Gastroesophageal sphincter (tissue), 3 donors: Measurements from ENCODE around the gene PKIG.

Experiments
- POLR2A ChIP-seq, 2 donors: fragments of 450-650 bp; IDR thresholded peaks; one replicate each; pipeline ENCODE4 v1.6.1; 2017; ENCODE audit warnings: antibody characterized with exemption in 2 of 2, mild to moderate bottlenecking in 2 of 2, moderate library complexity in 1 of 2
- TF ChIP-seq, protein P1 (sequence below), 4 experiments: fragments of 200-600 bp in 2 of 4; fragments of 450-650 bp in 2 of 4; sonication (generic) in 1 of 4; IDR thresholded peaks; one replicate each; pipeline ENCODE4 v1.5.1; 2017 to 2019; ENCODE audit warnings: antibody characterized with exemption in 4 of 4, mild to moderate bottlenecking in 2 of 4, moderate library complexity in 2 of 4

DNA sequence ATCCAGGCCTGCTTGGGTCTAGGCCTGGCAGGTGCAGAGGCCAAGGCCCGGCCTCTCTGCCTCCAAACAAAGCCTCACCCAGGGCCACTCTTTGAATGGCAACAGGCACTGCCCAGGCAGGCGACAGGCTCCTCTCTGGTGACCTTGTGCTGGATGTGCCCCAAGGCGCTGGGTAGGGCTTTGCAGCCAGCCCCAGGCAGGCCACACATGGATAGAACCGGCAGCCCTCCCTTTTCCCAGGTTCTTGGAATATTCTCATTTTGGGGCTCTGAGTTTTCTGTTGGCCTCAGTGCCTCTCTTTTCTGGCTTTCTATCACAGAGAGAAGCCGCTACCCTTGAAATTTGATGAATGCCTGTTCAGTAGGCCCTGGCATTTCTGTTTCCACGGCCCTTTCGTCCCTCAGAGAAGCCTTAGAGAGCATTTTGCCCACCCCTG lies 18.9 kb downstream of the PKIG start:
- TF ChIP-seq, protein P1, sequence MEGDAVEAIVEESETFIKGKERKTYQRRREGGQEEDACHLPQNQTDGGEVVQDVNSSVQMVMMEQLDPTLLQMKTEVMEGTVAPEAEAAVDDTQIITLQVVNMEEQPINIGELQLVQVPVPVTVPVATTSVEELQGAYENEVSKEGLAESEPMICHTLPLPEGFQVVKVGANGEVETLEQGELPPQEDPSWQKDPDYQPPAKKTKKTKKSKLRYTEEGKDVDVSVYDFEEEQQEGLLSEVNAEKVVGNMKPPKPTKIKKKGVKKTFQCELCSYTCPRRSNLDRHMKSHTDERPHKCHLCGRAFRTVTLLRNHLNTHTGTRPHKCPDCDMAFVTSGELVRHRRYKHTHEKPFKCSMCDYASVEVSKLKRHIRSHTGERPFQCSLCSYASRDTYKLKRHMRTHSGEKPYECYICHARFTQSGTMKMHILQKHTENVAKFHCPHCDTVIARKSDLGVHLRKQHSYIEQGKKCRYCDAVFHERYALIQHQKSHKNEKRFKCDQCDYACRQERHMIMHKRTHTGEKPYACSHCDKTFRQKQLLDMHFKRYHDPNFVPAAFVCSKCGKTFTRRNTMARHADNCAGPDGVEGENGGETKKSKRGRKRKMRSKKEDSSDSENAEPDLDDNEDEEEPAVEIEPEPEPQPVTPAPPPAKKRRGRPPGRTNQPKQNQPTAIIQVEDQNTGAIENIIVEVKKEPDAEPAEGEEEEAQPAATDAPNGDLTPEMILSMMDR (IDR thresholded peaks at IDR 0.05): no peak
- TF ChIP-seq POLR2A (IDR thresholded peaks at IDR 0.05): no peak
